DMS153 (cell line): ENCODE results near the gene PYROXD2.
A peak's percentile ranks its signal among the peaks of the same experiment; 100 is the strongest.

Source experiments
- DNase-seq: peaks from one replicate; lab custom pipeline; 2025; lab: John Stamatoyannopoulos, UW

Gene PYROXD2

GRCh38 chr10:98433881-98434732 lies 19.1 kb upstream of the PYROXD2 start:
- no peak for DNase-seq

GRCh38 chr10:98433371-98433770 lies 18.4 kb upstream of the PYROXD2 start:
- no peak for DNase-seq

DNA sequence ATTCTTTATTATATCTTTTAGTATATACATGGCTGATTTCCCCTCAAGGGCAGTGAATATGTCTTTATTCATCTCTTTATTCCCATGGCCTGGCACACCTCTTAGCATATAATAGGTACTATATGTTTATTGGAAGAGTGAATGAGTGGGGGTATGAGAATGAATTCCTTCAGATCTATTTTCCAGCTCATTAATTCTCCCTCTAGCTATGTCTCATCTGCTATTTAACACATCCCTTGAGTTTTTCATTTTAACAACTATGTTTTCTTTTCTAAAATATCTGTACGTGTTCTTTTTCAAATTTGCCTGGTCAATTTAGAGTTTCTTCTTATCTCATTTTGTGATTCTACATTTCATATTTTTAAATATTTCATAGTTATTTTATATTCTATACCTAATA lies 17.3 kb upstream of the PYROXD2 start:
- DNase-seq = no peak

GRCh38 chr10:98431016-98431415 lies 16.0 kb upstream of the PYROXD2 start:
- no peak for DNase-seq

- DNase-seq = no peak
Measured at GRCh38 chr10:98430427-98430826, 15.4 kb upstream of the PYROXD2 start.

DNA sequence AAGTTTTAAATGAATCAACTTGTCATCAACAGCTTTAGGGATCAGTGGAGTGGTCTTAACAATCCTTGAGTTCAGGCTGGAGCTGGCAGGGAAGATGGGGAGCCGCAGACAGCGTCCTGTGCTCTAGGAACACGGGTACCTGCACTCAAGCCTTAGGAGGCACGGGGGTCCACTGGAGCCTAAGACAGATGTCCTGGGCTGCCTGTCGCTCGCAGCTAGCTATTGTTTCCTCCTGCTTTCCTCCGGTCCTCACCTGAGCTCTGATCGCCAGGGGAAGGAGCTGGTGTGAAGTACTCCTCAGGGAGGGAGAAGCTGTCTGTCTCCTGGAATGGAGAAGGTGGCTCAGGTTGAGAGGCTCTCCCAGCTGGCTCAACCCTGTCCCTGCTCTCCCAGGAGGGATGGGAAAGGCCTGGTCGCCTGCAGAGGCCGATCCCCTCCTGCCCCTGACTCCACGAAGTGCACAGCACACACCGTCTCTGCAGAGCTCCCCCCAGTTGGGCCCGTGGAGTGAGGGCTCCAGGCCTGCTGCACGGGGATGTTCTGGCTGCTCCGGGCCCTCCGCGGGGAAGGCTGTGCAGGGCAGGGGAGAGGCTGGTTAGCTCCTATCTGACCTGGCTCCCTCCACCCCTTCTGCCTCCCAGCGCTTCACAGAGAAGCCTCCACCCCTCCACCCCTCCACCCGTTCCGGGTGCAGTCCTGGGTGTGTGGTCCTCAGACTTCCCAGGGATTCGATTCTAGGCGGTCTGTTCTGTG lies 14.5 kb upstream of the PYROXD2 start:
- no peak for DNase-seq

GRCh38 chr10:98427011-98427515 lies 12.1 kb upstream of the PYROXD2 start:
- no peak for DNase-seq

DNA sequence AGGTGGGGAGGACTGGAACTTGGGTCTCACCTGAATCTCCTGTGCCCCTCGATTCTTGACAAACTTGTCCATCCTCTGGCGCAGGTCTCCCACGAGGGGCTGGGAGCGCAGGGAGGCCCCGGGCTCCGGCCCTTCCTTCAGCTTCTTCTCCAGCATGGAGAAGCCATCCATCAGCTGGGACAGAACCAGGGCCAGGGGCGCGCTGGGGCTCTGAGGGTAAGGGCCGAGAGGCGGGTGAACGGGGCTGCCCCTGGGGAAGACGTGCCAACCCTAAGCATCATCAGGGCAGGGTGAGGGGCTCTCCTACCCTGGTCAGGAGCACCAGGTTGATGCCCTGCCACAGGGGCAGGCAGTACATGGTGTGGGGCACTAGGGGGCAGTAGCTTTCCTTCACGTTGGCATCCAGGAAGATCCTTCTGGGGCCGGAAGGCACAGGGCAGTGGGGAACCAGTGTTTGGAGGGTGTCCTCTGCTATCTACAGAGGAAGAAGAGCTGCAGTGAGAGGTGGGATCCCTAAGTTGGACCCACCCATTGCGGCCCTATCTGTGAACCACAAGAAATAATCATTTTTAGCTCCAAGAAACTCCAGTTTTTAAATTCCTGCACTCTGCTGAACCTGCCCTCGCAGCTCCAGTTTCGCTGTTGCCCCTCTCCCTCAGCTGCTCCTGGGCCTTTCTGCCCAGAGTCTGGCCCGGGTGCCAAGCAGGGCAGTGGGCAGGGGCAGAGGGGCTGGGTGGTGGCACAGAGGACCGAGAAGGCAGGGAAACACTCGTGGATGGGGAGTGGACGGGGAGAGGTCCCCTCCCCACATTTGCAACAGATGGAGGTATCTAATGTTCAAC lies 10.8 kb upstream of the PYROXD2 start:
- peak; percentile 6 for DNase-seq

GRCh38 chr10:98424295-98425254 lies 9.6 kb upstream of the PYROXD2 start:
- no peak for DNase-seq

GRCh38 chr10:98423691-98424120 lies 8.7 kb upstream of the PYROXD2 start:
- DNase-seq = no peak

GRCh38 chr10:98422182-98422581 lies 7.2 kb upstream of the PYROXD2 start:
- no peak for DNase-seq

GRCh38 chr10:98420786-98421185 lies 5.8 kb upstream of the PYROXD2 start:
- DNase-seq = no peak

DNA sequence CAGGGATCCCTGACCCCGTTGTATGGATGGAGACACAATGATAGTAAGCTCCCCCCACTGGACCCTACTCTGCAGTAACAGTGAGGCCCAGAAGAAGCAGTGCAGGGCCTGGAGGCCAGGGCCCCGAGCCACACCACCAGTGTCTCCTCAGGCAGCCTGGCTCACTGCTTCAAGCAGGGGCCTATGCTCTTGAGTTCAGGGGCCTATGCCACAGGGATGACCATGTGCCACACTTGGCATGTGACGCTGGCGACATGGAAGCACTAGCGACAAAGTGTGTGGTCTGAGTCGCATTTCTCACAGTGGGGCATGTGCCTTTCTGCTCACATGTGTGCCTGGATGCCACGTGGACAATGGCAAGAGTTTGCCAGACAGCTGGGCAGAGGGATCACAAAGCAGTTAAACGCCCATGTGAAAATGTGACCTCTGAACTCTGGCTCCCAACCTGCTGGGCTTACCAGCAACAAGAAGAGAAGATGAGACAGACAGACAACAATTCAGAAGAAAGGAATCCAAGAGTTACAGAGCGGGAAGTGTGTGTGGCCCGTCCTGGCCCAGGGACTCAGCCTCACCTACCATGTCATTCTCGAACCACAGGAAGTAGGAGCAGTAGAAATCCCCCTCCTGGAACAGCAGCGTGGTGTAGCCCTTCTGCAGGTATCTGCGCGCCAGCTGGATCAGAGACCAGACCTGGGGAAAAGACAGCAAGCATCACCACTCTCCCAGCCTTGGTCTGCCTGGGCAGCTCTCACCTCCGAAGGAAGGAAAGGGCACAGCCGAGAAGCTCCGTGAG lies 4.7 kb upstream of the PYROXD2 start:
- DNase-seq = no peak

- no peak for DNase-seq
Measured at GRCh38 chr10:98418665-98419468, 3.9 kb upstream of the PYROXD2 start.

DNA sequence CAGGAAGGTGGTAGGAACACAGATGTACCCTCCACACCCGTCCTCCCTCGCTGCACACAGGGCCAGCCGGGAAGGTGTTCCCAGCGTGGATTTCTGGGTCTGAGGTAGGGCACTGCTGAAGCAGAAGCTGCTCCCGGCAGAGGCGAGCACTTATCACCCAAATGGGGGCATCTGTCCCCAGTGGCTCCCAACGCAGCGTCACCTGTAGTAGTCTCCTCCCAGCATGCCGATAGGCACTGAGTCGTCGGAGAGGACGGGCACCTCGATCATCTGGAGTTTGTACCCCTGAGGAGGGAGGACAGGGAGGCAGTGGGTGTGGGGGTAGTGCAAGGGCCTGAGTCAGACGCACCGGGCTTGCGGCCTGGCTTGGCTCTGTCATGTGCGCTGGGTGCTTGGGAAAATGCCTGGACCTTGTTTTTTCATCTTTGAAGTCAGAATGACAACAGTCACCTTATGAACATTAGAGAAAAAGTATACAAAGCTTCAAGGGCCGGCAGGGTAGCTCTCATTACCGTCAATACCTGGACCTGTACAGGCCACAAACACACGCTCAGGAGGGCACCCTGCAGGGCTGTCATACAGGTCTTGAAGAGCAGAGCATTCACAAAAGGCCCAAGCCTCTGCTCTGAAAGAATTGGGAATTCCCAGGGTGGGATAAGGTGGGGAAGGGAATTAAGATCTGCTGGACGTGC lies 3.1 kb upstream of the PYROXD2 start:
- DNase-seq = no peak

DNA sequence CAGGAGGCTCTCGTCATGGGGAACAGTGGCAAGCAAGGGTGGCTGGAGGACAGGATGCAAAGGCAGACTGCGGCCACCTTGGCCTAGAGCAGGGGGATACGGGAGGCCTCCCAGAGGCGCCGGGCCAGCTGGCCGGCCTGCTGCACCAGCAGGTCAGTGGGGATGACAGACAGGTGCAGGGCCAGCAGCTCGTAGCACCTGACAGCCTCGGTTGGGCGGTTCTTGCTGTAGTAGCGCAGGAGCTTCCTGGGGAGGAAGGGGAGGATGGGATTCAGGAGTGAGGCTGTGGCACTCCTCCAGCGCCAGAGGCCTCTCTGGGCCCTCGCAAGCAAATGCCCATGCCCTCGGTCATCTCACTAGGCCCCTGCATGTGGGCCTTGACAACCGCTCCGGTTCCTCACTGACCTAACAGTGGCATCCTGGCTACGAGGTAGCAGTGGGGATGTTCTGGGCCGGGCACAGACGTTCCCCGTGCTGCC lies 2.5 kb upstream of the PYROXD2 start:
- no peak for DNase-seq

DNA sequence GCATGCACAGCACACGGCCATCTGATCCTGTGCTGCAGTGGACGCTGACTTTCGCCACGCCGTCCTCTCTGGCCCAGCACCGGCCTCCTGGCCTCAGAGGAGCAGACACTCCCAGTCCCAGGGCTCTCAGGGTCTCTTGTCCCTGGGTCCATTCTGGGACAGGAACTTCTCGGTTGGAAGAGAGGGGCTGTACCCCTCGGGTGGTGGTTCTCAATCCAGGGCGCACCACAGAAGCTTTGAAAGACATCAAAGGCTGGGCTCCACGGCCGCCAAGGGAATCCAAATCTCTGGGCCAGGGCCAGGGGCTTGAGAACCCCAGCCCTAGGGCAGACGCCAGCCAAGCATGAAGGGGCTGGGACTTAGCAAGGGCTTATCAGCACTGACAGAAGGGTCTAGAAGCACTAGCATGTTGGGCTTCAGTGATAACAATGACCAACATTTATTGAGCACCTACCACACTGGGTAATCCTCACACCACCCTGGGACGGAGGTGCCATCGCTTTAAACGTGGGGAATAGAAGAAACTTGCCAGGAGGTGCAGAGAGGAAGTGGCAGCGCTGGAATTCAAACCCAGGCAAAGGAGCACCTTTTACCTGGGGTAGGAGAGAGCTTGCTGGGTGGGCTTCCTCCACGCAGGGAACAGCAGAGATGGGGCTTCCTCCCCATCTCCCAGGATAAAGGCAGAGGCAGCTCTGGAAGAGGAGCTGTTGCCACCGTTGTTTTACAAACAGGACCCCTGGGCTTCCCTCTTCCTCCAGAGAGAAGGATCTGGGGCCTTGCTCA lies 1.8 kb upstream of the PYROXD2 start:
- no peak for DNase-seq

GRCh38 chr10:98415731-98416119 lies 743 bp upstream of the PYROXD2 start:
- DNase-seq = no peak
